ENCODE measurements around the gene ITPRID2.

Gene ITPRID2

DNA sequence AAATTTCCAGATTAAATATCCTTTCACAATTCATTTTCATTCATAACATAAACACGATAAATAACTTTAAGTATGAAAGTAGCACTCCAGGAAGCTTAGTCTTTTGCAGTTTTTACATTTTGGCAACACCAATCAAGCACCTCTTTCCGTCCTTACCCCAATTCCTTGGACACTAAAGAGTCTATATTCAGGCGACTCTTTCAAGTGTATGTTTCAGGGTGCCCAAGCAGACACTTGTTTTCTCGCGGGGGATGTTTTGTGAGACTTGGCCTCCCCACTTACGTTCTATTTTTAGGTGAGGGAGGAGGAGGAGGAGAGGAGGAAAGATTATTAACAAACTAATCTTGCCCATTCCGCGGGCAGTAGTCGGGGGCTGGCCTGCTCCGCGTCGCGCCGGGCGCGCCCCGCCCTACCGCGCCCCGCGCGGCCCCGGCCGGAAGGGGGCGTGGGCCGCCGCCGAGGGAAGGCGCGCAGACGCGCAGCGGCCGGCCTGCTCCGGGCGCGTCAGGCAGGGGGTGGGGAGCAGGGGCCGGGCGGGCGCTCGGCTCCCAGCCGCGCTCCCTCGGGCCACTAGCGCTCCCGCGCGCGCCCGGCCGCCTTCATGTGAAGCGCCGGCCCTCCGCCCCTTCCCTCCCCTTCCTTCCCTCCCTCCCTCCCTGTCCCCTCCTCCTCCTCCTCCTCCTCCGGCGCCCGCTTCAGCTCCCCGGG, at the start of gene ITPRID2:
Gene ITPRID2, plus strand, starts transcription at position 473 of the 708 bp plus-strand sequence. CDS start 337 bp downstream, outside the sequence.
- DNase-seq = peak; percentile 83

DNA sequence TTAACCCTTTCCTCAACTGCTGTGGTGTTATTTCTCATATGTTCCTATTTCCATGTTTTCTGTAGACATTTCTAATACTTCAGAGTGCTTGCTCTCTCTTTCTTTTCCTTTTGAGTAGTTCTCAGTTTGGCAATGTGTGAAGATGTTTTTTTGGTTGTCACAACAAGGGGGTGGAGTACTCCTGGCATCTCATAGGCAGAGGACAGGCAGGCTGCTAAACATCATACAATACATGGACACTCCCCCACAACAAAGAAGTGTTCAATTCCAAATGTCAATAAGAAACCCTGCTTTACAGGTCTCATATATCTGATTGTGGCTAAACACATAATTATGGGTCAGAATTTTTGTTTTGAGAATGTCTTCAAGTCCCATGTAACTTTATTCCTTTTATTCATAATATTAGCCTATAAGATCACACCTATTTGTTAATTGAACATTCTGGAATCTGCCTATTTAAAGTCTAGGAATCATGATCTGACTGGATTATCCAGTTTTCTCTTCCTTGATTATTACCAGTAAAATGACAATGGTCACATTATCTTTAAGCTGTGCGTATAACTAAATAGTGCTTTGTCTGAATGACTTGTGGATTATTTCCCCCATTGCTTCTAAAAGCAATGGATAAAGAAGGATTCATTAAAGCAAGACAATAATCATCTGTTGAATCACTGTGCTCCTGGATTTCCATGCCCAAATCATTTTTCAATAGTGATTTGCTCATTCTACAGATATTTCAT, 46.8 kb upstream of the ITPRID2 start:
- DNase-seq = no peak

DNA sequence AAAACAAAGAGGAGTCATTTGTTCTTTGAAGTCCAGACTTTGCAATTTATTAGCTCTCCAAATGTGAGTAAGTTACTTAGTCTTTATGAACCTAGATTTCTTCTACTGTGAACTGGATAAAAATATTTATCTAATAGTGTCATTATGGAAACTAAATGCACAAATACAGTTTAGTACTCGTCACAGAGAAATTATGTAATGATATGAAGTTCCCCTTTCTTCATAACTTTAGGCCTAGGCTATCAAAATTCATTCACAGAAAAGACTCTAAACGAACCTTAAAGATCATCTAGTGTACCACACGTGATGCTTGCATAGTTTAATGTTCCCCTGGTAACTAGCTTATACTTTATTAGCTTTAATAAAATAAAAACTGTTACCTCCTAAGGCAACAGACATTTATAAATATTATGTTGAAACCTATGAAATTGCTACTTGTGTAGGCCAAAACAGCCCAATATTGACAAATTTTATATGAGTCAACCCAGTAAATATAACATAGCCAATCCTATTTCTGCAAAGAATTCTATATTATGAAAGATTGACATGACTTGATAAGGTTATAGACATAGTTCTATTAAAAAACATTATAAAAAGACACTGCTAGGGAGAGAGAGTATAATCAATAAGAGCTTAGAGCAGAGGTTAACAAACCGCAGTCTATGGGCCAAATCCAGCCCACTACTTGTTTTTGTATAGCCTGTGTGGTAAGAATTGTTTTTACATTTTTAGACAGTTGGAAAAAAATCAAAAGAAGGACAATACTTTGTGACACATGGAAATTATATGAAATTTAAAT, 44.9 kb upstream of the ITPRID2 start:
- no peak for DNase-seq

DNA sequence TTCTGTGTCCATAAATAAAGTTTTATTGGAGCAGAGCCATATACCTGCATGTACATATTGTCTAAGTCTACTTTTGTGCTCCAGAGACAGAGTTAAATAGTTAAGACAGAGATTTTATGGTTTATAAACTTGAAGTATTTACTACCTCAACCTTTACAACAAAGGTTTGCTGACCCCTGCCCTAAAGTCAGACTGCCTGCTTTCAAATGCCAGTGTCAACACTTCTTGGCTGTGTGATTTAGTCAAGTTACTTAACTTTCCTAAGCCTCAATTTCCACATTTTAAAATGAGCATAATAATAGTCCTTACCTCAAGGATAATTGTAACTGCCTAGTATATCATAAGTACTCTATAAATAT, 44.4 kb upstream of the ITPRID2 start:
- no peak for DNase-seq

DNA sequence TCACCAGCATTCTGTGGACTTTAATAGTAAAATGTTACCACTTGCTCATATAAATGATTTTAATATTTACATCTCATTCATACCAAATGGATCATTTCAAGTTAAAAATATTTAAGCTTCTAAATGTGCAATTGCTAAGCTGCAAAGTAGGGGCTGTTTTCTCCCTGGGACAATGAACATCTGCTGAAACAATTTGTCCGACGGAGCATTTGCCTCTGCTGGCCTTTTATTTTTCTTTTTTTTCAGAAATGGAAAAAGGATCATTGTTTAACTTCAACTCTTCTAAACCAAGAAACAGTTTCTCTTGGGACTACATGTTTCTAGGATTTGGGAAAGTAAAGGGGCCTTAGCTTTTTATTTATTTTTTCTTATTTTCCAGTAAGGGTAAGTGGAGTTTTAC, 43.8 kb upstream of the ITPRID2 start:
- no peak for DNase-seq

DNA sequence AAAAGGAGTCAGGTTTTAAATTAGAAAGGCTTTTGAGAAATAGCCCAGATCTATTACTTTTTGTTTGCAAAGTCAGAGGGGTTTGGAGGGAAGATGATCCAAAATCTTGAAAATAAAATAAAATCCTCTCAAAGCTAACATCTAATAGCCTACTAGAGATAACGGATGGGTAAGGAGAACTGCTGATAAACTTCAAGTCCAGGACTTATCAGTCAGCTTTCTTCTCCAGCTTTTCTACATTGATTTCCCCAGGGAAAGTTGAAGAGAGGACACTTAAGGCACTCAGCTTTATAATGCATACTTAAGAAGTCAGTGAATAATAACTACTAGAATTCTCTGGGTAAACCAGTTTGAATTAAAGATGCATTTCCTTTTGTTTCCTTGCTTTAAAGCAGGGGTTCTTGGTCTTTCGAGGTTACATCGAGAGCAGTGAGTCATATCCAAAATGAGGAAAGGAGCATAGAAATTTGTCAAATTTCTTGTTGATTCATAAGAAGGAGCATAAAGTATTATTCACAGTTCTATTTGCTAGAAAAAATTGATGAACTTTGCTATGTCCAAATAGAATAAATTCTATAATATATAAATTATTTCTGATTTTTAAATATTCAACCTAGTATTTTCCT, 43.2 kb upstream of the ITPRID2 start:
- DNase-seq = no peak

DNA sequence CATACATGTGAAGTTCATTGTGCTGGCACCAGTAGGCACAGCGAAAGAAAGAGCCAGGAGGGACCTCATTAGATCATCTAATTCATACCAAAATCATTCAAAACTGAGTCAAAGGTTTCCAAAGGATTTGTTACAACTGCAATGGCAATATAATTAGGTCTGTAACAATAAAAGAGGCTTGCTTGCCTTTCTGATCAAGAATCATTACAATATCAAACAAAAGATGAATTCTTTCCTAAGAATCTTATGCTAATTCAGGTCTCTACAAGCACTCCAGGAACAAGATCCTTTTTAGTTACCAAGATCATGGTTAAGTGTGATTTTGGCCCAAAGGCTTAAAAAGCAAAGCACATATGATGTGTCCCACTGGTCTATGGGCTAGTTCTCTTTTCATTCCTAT, 41.9 kb upstream of the ITPRID2 start:
- no peak for DNase-seq

DNA sequence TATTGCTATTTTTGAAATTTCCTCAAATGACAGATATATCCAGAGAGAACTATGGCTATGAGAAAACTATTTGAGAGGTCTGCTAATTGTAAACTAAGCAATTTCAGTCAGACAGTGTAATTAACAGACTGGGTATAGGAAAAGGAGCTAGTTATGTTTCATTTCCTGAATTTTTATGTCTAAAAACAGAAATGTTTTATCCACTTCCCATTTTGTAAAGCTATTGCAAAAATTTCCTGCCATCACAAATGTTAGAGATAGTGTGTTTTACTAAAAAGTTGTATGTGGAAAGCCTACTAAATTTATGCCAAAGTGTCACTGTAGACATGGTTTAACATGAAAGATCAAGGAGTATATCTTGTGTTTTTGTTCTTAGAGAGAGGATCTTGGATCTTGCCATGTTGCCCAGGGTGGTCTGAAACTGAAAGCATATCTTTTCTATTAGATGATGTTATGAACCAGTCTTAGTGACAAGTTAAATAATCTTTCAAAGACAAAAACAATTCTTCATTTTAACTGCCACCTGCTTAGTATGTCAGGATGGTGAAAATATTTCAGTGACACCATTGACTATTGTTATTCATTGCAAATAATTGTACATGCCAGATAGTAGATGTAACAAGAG, 40.5 kb upstream of the ITPRID2 start:
- DNase-seq = no peak

DNA sequence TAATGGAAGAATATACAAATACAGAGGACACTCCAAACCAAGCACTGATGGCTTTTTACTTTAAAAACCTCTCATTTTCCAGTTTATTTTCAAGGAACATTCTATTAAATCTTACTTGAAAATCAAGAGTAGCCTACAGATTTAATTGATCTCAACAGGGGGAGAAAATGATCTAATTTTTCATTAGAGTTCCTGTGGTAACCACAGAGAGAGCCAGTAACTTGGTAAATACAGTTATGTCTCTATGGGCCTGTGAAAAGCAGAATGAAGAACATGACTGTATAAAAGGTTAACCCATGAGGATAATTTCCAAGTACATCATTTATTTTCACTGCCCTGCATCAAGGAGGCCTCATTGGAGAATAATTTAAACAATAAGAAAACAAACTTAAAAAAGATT, 39.8 kb upstream of the ITPRID2 start:
- DNase-seq = no peak

DNA sequence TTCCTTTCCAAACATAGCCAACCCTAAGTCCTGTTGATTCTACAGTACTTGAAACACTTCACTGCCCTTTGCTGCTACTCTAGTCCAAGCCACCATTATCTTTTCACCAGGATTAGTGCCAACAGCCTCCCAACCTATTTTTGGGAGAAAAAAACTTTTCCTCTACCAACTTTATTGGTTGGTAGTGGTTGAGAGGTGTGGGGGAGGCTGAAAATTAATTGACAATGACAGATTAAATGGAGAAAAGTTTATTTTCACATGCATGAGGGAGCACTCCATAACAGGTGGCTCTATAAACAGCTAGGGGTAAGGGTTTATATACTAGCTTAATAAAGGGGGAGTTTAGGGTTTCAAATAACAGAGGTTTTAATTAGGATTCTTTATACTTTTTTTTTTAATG, 37.8 kb upstream of the ITPRID2 start:
- DNase-seq = no peak

DNA sequence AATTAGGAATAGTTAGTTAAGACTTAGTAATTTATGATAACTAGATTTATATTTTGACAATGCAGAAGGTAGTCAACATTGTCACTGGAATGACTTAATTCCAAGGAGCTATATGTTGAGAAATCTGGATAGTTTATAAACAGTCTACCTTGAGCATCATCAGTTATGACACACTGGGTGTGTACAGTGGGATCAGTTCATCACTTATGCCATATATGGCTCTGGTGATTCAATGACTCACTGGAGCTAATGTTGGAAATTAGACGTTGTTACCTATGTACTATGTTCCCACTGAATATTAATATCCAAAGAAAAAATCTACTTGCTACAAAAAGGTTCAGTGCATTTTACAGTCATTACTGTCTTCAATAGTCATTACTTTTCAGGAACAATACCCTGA, 34.0 kb upstream of the ITPRID2 start:
- DNase-seq = no peak

DNA sequence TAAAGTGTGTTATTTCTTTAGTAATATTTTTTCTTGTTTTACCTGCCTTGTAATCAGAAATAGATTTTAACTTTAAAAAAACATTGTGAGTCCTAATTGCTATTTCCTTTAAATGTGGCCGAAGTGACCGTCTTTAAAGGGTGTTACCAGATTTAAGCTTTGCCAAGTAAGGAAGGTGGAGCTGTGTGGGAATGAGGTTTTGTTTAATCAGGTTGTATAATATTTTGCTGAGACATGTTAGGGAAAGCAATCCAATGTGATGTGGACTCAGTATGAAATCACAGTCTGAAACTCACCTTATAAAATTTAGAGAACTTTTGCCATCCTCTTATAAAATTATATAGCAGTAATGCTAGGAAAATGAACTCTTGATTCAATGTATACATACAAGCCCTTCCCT, 32.9 kb upstream of the ITPRID2 start:
- no peak for DNase-seq

DNA sequence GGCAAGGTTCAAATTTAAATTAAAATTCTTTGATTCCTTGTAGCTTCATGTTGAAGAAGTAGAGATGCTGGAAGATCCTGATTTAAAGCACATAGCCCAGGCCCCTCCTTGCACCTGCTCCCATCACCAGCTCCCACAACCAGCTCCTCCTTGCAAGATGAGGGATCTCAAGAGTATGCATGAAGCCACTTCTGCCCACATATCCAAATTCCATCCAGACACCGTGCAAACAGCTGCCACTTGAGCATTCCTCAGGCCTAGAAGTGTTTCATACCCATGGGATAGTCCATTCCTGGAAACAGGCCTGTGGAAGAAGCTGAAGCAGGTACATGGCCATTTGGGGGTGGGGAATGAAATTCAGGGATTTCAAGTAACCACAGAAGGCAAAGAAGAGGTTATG, 32.4 kb upstream of the ITPRID2 start:
- no peak for DNase-seq

DNA sequence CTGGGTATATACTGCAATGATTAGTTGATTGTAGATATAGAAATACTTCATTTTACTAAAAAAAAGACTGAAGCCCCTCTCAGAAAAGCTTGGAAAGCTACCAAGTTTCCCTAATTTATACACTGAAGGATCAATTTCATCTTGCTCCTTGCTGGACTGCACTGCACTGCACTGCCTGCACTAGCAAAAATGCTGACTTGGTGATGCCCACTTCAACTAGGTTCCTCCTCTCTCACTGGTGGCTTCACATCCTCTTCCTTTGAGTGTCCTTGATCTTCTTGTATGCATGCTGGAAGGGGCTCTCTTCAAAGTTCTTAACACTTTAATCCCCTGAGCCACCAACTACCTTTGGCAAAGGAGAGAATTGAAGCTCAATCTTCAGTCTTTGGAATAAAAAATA, 31.7 kb upstream of the ITPRID2 start:
- DNase-seq = no peak

DNA sequence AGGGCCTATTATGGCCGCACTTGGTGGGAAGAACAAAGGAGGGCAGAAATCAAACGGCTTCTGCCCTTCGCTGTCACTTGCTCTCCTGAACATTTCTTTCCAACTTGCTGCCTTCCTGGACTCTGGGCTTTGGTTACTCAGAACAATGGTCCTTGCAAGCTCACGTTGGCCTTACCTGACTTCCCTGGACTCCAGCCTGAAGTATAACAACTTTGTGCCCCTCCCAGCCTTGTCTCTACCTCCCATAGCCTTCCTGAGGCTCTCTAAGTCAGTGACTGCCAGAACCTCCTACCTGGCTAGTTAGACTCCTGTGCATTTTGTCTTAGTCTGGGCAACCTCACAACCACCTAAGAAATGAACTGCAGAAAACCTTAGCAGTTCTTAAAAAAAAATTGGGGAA, 30.2 kb upstream of the ITPRID2 start:
- no peak for DNase-seq

DNA sequence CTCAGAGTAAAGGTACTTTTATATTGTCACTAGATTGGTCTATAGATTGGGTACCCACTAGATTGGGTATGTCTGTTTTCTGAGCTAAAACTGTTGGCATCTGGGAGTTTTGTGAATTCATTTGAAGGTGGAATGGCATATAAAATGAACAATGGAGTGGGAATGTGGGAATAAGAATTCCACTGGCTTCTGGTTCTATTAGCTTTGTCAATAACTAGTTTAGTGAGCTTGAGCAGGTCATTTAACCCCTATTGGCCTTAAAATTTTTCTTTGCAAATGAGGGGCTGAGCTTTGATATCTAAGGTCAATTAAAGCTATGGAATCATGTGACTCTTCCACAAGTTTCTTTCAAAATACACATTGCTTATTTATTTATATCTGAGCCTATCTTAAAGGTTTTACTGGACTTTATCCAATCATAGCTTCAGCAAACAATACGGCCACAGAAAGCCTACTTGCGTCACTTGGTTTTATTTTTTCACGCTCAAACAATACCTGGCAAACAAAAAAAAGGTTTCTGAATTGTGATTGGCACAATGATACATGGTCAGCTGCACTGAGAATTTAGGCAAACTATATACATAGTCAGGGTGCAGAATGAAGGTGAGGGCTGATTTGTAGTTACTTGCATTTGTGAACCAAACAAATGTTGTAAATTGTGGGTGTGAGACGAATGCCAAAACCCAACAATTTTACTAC, 28.8 kb upstream of the ITPRID2 start:
- no peak for DNase-seq

DNA sequence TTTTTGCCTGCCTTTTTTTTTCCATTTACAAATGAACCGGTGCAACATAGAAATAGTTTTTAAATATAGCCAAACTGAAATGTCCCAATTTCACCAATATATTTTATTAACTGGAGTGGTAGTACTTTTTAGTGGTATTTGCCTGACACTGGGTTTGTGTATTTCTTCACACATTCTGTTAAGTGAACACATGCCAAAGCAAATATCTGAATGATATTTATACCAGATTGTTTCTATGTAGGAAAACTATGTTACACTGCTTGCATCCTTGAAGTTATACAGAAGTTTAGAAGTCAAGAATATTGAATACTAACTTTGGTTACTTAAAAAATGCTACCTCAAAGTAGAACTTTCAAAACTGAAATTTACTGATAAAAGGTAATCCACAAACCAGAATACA, 19.4 kb upstream of the ITPRID2 start:
- DNase-seq = no peak

DNA sequence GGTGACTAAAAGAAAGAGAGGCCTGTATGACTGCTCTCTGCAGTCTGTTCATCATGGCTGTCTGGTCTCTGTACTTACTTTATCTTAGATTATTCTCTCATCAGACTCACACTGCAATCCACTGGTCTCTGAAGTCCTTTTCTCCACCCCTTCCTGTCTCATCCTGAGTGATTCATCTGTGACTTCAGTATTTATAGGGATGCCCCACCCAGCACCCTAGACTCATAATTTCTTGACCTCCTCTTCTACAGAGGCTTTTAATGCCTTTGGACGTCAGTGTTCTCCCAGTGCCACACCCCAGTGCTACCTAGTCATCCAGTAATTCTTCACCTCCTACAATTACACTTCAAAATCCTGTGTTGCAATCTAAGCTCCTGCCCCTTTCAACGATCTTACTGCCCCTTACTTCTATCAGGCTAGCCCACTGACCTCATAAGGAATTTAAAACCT, 14.9 kb upstream of the ITPRID2 start:
- DNase-seq = no peak

DNA sequence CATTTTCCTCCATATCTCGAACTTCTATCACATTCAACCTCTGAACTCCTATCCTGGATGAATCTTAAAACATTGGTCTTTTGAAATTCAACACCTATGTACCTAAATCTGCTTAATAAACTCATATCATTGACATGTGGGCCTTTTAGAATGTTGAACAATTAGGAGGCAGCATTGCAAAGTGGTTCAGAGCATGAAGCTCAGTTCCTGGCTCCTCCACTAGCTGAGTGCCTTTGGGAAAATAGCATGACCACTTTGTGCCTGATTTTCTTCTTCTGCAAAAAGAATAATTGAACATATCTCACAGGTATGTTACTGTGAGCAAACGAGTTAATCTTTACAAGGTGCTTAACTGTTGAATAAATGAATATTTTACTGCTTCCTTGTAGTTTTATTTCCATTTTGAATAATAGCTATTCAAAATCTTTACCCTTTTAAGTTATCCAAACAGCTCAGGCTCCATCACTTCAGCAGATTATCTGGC, 14.3 kb upstream of the ITPRID2 start:
- DNase-seq = no peak

DNA sequence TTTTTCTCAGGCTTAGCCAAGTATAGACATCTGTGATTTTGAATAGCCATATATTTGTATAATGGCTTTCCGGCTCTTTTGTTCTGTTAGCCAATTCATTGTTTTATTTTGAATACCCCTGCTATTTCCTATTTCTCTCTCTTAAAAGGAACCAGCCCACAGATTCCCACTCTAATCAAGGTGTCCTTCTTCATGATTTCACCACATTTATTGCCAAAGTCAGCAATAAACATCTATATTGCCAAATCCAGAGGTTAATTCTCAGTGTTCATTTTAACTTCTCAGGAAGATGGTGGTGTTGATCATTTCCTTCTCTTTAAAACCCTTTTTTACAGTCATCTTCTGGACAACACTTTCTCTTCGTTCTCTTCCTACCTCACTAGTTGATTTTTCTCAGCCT, 13.1 kb upstream of the ITPRID2 start:
- no peak for DNase-seq

DNA sequence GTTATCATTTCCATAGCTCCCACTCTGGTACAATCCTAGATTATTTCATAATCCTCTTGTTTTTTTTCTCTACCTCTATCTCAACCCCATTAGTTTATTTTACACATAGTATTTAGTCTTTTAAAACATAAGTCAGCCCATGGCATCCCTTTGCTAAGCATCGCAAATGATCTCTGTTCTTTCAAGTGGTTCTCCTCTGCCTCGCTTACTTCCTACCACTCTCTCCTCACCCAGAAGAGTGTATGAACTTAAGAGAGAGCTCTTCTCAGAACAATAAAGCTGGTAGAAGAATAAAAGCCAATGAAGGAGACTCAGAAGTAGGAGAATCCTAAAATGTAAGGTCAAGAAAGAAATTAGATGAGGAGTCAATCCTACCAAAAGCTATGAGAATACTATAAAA, 12.2 kb upstream of the ITPRID2 start:
- no peak for DNase-seq
